Cortex of kidney (tissue), 1 donor: ENCODE results near the gene LMAN2.
"Not testable (repeated sequence)": the region's sequence is repeated elsewhere in the genome, so short reads cannot be mapped to it uniquely, and the experiment has no call there.

Experiments
- DNase-seq: peaks from one replicate; lab custom pipeline; 2025; lab: John Stamatoyannopoulos, UW

Gene LMAN2

GRCh38 chr5:177364159-177364962 is 12.9 kb upstream of the LMAN2 start:
- DNase-seq: no peak

- DNase-seq: no peak
Observed at GRCh38 chr5:177363565-177363964, 12.1 kb upstream of the LMAN2 start.

- no peak for DNase-seq
Observed at GRCh38 chr5:177362610-177363507, 11.4 kb upstream of the LMAN2 start.

- no peak for DNase-seq
Observed at GRCh38 chr5:177362292-177362609, 10.8 kb upstream of the LMAN2 start.

GRCh38 chr5:177361418-177362291 is 10.2 kb upstream of the LMAN2 start:
- no peak for DNase-seq

GRCh38 chr5:177360740-177361139 is 9.3 kb upstream of the LMAN2 start:
- not testable (repeated sequence) for DNase-seq

- DNase-seq: no peak
Observed at GRCh38 chr5:177359860-177360259, 8.4 kb upstream of the LMAN2 start.

- DNase-seq: no peak
Observed at GRCh38 chr5:177359451-177359851, 8.0 kb upstream of the LMAN2 start.

GRCh38 chr5:177358370-177358819 is 6.9 kb upstream of the LMAN2 start:
- DNase-seq: no peak

GRCh38 chr5:177357459-177358351 is 6.2 kb upstream of the LMAN2 start, which contains the start of gene RGS14:
TSS of gene RGS14 (plus strand) at chr5:177357924. CDS start at chr5:177358025, 101 bp downstream.
- no peak for DNase-seq

GRCh38 chr5:177357146-177357458 is 5.6 kb upstream of the LMAN2 start:
- no peak for DNase-seq

GRCh38 chr5:177356746-177357145 is 5.3 kb upstream of the LMAN2 start:
- DNase-seq: no peak

GRCh38 chr5:177355868-177356168 is 4.3 kb upstream of the LMAN2 start:
- no peak for DNase-seq

GRCh38 chr5:177355162-177355867 is 3.8 kb upstream of the LMAN2 start:
- no peak for DNase-seq

- no peak for DNase-seq
Observed at GRCh38 chr5:177354711-177355110, 3.2 kb upstream of the LMAN2 start.

- no peak for DNase-seq
Observed at GRCh38 chr5:177354256-177354655, 2.8 kb upstream of the LMAN2 start.

- no peak for DNase-seq
Observed at GRCh38 chr5:177353093-177353492, 1.6 kb upstream of the LMAN2 start.

- DNase-seq: no peak
Observed at GRCh38 chr5:177350776-177351391, 584 bp downstream of the LMAN2 start.

- DNase-seq: no peak
Observed at GRCh38 chr5:177349762-177350161, 1.7 kb downstream of the LMAN2 start.

GRCh38 chr5:177349362-177349647 is 2.2 kb downstream of the LMAN2 start:
- no peak for DNase-seq

- DNase-seq: no peak
Observed at GRCh38 chr5:177347699-177348098, 3.8 kb downstream of the LMAN2 start.
